ENCODE measurements around the gene GOLGA8N. TPM values are rescaled to one million over a fixed set of nuclear protein-coding genes. Genes with fewer than 3 reads are reported as not detected.

GOLGA8N gene
- polyA plus RNA-seq, 12 donors: 9.0 to 50.0 (median 17.4) TPM; not detected in 1

GRCh38 chr15:32651229-32651837, 58.1 kb downstream of the GOLGA8N start:
- peak; percentile 43 for DNase-seq

DNA sequence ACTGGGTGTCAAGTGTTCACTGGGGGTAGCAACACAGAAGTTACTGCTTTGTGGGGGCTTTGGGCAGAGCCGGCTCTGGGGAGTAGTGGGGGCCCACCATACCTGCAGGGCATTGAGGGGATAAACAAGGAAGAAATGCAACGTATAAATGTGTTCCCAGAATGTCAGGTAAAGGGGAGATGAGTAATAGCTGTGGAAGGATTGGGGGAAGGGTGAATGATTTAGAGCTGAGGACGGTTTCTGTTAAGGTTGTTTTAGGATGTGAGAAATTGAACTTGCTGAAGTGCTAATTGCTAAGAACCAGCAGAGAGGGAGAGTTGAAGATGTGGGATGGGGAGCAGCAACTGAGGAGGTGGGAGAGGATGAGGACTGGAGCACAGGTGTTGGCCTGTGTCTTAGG, 58.9 kb downstream of the GOLGA8N start:
- no peak for DNase-seq

DNA sequence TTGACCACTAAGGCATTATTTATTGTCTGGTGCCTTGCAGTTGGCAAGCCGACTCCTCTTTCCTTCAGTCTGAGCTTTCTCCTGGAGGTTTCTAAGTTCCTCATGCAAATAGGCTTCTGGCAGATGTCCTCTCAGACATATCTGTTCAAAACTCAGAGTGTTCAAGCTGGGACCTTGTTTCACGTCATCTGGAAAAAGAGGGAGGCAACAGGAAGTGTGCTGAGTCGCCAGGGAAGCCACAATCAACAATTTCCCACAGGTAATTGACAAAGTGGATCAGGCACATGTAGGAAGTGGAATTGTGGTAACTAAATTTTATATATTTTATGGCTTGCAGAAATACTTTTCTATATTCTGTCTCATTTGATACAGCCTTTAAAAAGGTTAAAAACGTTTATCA, 62.8 kb downstream of the GOLGA8N start:
- no peak for DNase-seq

GRCh38 chr15:32656496-32656895, 63.2 kb downstream of the GOLGA8N start:
- DNase-seq: no peak

Other genes starting within 250 kb of the GOLGA8N start
- gene GOLGA8K, start 190.2 kb upstream of the GOLGA8N start, polyA plus RNA-seq (ENCODE audit: insufficient read length in 12 of 12): 1 to 10 TPM in 5 of 12 donors, under 1 TPM in 5, not detected in 2; 0.37 to 3.6 (median 0.97) TPM
- 1 to 10 TPM in 2 of 12 donors, under 1 TPM in 4, not detected in 6; 0.11 to 3.3 (median 0.31) TPM for gene GOLGA8O, start 137.8 kb upstream of the GOLGA8N start, polyA plus RNA-seq (ENCODE audit: insufficient read length in 12 of 12)
- 10 to 100 TPM in 11 of 12 donors, not detected in 1; 11.1 to 43.7 (median 18.2) TPM for gene ARHGAP11A, start 22.0 kb downstream of the GOLGA8N start, polyA plus RNA-seq (ENCODE audit: insufficient read length in 12 of 12)
- 10 to 100 TPM in 9 of 12 donors, 1 to 10 TPM in 1, not detected in 2; 8.6 to 24.7 (median 13.0) TPM for gene SCG5, start 48.3 kb downstream of the GOLGA8N start, polyA plus RNA-seq (ENCODE audit: insufficient read length in 12 of 12)
- 1 to 10 TPM in 5 of 12 donors, under 1 TPM in 6, not detected in 1; 0.53 to 5.6 (median 0.92) TPM for gene GREM1, start 124.5 kb downstream of the GOLGA8N start, polyA plus RNA-seq (ENCODE audit: insufficient read length in 12 of 12)

All from muscle of arm (tissue), 12 donors.